Measurements from ENCODE around the gene NR1H4. TPM values are rescaled to one million over a fixed set of nuclear protein-coding genes. Genes with fewer than 3 reads are reported as not detected.

NR1H4 gene
- total and polyA plus RNA-seq, 2 of the 8 experiments (the other 6 are each of a cell fraction or from before 2014, with no cell fraction given): not detected

DNA sequence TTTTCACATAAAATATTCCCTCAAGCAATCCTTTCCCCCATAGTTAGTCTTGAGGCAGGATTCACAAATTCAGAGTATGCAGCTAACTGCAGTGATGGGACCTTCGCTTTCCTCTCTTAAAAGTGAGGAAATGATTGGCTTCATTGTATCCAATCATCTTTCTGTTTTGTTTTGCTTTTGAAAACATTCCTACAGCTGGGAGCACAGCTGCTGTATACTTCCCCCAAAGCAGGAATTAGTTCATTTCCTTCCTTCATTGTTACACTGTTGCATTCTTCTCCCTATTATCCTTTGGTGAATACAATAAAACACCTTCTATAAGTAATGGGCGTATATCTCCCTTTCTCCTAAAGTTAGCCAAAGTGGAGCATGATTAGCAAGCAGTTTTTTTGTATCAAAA, 90.4 kb downstream of the NR1H4 start (continued):
- no peak for TF ChIP-seq YY1 (IDR thresholded peaks at IDR 0.05; ENCODE audit: low read depth, low read length)
- TF ChIP-seq, protein P1, sequence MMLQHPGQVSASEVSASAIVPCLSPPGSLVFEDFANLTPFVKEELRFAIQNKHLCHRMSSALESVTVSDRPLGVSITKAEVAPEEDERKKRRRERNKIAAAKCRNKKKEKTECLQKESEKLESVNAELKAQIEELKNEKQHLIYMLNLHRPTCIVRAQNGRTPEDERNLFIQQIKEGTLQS (IDR thresholded peaks at IDR 0.05; ENCODE audit: insufficient read depth, low read depth, low read length): no peak
- no peak for TF ChIP-seq TEAD4 (IDR thresholded peaks at IDR 0.05; ENCODE audit: low read depth, low read length)
- TF ChIP-seq TCF12 (IDR thresholded peaks at IDR 0.05; ENCODE audit: low read depth, low read length): no peak
- no peak for TF ChIP-seq SAP30 (IDR thresholded peaks at IDR 0.05; ENCODE audit: insufficient read depth, insufficient replicate concordance, low read length)
- TF ChIP-seq GABPA (IDR thresholded peaks at IDR 0.05; ENCODE audit: borderline replicate concordance, insufficient read depth, low read length): no peak
- TF ChIP-seq ASH2L (IDR thresholded peaks at IDR 0.05; ENCODE audit: low read length): no peak
- no peak for TF ChIP-seq POLR2A (IDR thresholded peaks at IDR 0.05; ENCODE audit: control extremely low read depth in 1 of 2, low read depth in 2 of 2, low read length in 2 of 2)

All from H1 (cell line).